ENCODE measurements around the gene SEC11C.

GRCh38 chr18:59090966-59091603 lies 48.6 kb upstream of the SEC11C start:
- no peak for TF ChIP-seq CTCF (IDR thresholded peaks at IDR 0.05)
- TF ChIP-seq POLR2A (IDR thresholded peaks at IDR 0.05) = no peak

Data from breast epithelium (tissue), 3 donors.